DND-41 (cell line): Measurements from ENCODE around the gene PPP1R3G.

Experiments used
- ATAC-seq: fragments of 200-7000 bp; cut with Tn5 transposase; 3 replicates; pipeline ENCODE4 v1.9.1; 2021; ENCODE audit warnings: low read depth; ENCODE audit not compliant: insufficient read depth
- DNase-seq: peaks from one replicate; pipeline ENCODE4 v3.0.0-alpha.2; 2020
- H2AFZ ChIP-seq: 2 replicates; pipeline ENCODE4 v1.6.0; 2012; ENCODE audit warnings: low read depth, low read length
- H3K27ac ChIP-seq: 2 replicates; pipeline ENCODE4 v1.5.1; 2012; ENCODE audit warnings: low read length, inconsistent platforms
- H3K27me3 ChIP-seq: fragments of 200-600 bp; sonication (generic); 2 replicates; pipeline ENCODE4 v1.6.0; 2012; ENCODE audit warnings: low read length, mild to moderate bottlenecking, inconsistent platforms; ENCODE audit not compliant: insufficient read depth, poor library complexity
- H3K36me3 ChIP-seq: 2 replicates; pipeline ENCODE4 v1.5.1; 2012; ENCODE audit warnings: low read length, inconsistent platforms; ENCODE audit not compliant: insufficient read depth
- H3K4me1 ChIP-seq: 2 replicates; pipeline ENCODE4 v1.5.1; 2012; ENCODE audit warnings: mild to moderate bottlenecking, low read length; ENCODE audit not compliant: insufficient read depth
- H3K4me2 ChIP-seq: 2 replicates; pipeline ENCODE4 v1.6.0; 2012; ENCODE audit warnings: mild to moderate bottlenecking, moderate library complexity, low read length, inconsistent platforms; ENCODE audit not compliant: insufficient read depth
- H3K4me3 ChIP-seq, 2 experiments: fragments of 200-600 bp in 1 of 2; shearing (Covaris generic) in 1 of 2; 2 replicates each; pipeline ENCODE4 v1.5.1; 2012 to 2016; ENCODE audit warnings: inconsistent platforms in 2 of 2, low read length in 2 of 2, mild to moderate bottlenecking in 2 of 2, low read depth in 1 of 2, moderate library complexity in 1 of 2
- H3K79me2 ChIP-seq: 2 replicates; pipeline ENCODE4 v1.6.0; 2012; ENCODE audit warnings: low read length, inconsistent platforms; ENCODE audit not compliant: insufficient read depth
- H3K9ac ChIP-seq: 2 replicates; pipeline ENCODE4 v1.6.0; 2012; ENCODE audit warnings: low read depth, mild to moderate bottlenecking, inconsistent platforms, low read length, moderate library complexity
- H3K9me3 ChIP-seq: 2 replicates; pipeline ENCODE4 v1.5.1; 2012; ENCODE audit warnings: low read length, moderate library complexity, mild to moderate bottlenecking, inconsistent platforms; ENCODE audit not compliant: insufficient read depth, severe bottlenecking
- H4K20me1 ChIP-seq: 2 replicates; pipeline ENCODE4 v1.6.0; 2012; ENCODE audit warnings: low read length; ENCODE audit not compliant: insufficient read depth
- EZH2 ChIP-seq: IDR thresholded peaks from 3 replicates; pipeline ENCODE4 v1.6.1; 2012; ENCODE audit warnings: borderline replicate concordance, low read depth, mild to moderate bottlenecking, moderate library complexity, low read length, inconsistent platforms; ENCODE audit not compliant: severe bottlenecking
- TF ChIP-seq, protein P1 (sequence below): IDR thresholded peaks from 2 replicates; pipeline ENCODE4 v1.5.1; 2012; ENCODE audit warnings: borderline replicate concordance, low read length, moderate library complexity, mild to moderate bottlenecking; ENCODE audit not compliant: poor library complexity, severe bottlenecking; ENCODE audit errors: extremely low read depth

Gene PPP1R3G

DNA sequence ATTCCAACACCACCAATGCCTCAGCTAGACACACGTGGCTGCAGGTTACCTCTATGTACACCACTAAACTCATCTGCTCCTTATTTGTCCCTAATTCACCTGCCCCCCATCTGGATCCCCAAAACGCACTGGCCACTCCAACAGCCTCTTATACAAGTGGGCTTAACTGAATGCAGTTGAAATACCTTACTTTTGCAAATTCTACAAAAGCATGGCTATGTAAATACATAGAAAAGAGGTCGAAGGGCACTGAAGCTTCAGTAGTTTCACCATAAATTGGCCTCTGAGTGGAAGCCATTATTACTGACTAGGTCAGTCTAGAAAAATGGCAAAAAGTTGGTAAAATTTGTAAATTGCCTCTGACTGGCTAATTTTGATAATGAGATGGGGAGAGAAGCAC lies 11.1 kb upstream of the PPP1R3G start:
- TF ChIP-seq, protein P1, sequence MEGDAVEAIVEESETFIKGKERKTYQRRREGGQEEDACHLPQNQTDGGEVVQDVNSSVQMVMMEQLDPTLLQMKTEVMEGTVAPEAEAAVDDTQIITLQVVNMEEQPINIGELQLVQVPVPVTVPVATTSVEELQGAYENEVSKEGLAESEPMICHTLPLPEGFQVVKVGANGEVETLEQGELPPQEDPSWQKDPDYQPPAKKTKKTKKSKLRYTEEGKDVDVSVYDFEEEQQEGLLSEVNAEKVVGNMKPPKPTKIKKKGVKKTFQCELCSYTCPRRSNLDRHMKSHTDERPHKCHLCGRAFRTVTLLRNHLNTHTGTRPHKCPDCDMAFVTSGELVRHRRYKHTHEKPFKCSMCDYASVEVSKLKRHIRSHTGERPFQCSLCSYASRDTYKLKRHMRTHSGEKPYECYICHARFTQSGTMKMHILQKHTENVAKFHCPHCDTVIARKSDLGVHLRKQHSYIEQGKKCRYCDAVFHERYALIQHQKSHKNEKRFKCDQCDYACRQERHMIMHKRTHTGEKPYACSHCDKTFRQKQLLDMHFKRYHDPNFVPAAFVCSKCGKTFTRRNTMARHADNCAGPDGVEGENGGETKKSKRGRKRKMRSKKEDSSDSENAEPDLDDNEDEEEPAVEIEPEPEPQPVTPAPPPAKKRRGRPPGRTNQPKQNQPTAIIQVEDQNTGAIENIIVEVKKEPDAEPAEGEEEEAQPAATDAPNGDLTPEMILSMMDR = no peak
- TF ChIP-seq EZH2 = no peak
- Histone ChIP-seq H3K27me3 (no peaks in the 10 kb centered on the region), H3K4me1 (no peaks in the 10 kb centered on the region), H4K20me1 (no peaks in the 10 kb centered on the region), H2AFZ (no peak overlapping the region), H3K9ac (no peak overlapping the region), H3K9me3 (peaks cover 2% of the 10 kb centered on the region), H3K36me3 (no peaks in the 10 kb centered on the region), H3K4me2 (no peak overlapping the region), H3K27ac (no peak overlapping the region), H3K79me2 (no peaks in the 10 kb centered on the region), H3K4me3 (no peak overlapping the region)
- ATAC-seq (no peak), DNase-seq (no peak)

DNA sequence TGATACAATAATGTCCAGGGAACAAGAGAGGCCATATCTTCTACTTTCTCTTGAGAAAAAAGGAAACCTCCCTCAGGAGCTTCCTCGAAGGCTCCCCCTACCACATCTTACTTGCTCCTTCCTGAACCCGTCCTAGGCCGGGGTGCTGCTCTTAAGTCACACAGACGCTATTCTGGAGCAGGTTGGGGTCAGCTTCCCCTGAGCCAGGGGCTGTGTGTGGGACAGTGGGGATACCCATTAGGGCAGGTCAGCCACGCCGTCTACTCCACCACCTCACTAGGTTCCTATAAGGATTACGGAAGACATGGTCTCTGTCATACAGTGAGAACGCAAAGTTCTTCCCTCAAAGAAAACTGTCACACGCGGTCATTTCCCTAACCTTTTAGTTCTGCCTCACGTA lies 8.2 kb upstream of the PPP1R3G start:
- Histone ChIP-seq H3K27me3 (no peaks in the 10 kb centered on the region), H3K36me3 (no peaks in the 10 kb centered on the region), H3K79me2 (no peaks in the 10 kb centered on the region), H3K4me2 (no peak overlapping the region), H3K4me3 (no peak overlapping the region), H3K27ac (no peak overlapping the region), H3K9me3 (peaks cover 2% of the 10 kb centered on the region), H3K4me1 (no peaks in the 10 kb centered on the region), H2AFZ (no peak overlapping the region), H4K20me1 (no peaks in the 10 kb centered on the region), H3K9ac (no peak overlapping the region)
- TF ChIP-seq EZH2 = no peak
- TF ChIP-seq, protein P1 = no peak
- no peak for ATAC-seq
- DNase-seq = no peak

DNA sequence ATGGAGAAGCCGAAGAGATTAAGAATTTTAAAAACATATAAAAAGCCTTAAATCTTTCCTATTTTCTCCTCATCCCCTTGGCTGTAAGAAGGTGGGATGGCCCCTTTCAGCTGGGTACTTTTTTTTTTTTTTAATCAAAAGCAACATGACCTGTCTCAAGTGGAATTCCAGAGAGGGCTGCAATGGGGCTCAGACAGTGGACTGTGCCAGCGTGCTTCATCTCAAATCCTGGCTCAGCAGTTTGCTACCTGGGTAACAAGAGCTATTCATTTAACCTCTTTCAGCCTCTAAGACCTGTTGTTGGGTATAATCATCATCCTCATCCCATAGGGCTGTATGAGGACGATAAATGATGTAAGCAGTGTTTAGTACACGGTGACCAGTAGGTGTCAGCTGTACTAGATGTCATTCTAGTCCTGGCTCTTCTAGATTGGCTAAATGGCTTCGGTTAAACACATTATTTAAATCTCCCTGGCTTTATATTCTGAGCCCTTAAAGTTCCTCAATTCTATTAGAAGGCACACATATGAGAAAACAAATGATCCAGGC lies 6.9 kb upstream of the PPP1R3G start:
- Histone ChIP-seq H3K27ac (no peak overlapping the region), H3K27me3 (no peaks in the 10 kb centered on the region), H3K36me3 (no peaks in the 10 kb centered on the region), H3K4me1 (no peaks in the 10 kb centered on the region), H3K4me2 (no peak overlapping the region), H3K9ac (no peak overlapping the region), H3K4me3 (no peak overlapping the region), H4K20me1 (no peaks in the 10 kb centered on the region), H3K79me2 (no peaks in the 10 kb centered on the region), H2AFZ (no peak overlapping the region), H3K9me3 (peaks cover 2% of the 10 kb centered on the region)
- DNase-seq (no peak), ATAC-seq (no peak; the same call in 2 of the 3 replicates)
- TF ChIP-seq, protein P1 = no peak
- TF ChIP-seq EZH2 = no peak

DNA sequence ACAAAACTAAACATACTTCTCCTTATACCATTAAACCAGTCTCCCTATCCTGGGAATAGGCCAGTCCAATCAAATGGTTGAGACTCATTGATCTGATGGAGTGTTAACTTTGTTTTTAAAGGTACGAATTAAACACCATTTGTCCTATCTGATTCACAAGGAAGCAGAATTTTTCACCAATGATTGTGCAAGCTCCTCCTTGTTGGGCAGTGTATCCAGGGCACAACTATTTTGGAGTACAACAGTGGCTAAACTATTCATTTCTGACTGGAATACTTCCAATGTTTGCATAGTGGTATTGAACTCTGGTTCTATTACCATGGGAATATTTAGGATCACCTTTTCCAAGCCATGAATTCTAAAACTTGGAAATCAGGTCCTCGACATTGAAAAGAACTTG lies 5.4 kb upstream of the PPP1R3G start:
- Histone ChIP-seq H3K36me3 (no peaks in the 10 kb centered on the region), H3K9ac (no peak overlapping the region), H3K9me3 (peaks cover 4% of the 10 kb centered on the region), H3K4me2 (no peak overlapping the region), H3K27ac (no peak overlapping the region), H3K4me3 (no peak overlapping the region), H3K4me1 (no peaks in the 10 kb centered on the region), H3K79me2 (no peaks in the 10 kb centered on the region), H3K27me3 (no peaks in the 10 kb centered on the region), H2AFZ (no peak overlapping the region), H4K20me1 (no peaks in the 10 kb centered on the region)
- TF ChIP-seq EZH2 = no peak
- TF ChIP-seq, protein P1 = no peak
- ATAC-seq (no peak), DNase-seq (no peak)
